A673 (cell line): Measurements from ENCODE around the gene MLKL. TPM values are rescaled to one million over a fixed set of nuclear protein-coding genes. Genes with fewer than 3 reads are reported as not detected.

ENCODE experiments used
- BruUV-seq: library from RNA; stranded (reverse); fragments of 400-500 nt; replicated peaks from 2 replicates; lab custom pipeline; 2021; lab: Mats Ljungman, UMichigan
- CTCF ChIA-PET: fragments of 300-600 bp; sonication (Branson Sonifier 250); formaldehyde crosslinking; loops from one replicate; lab custom pipeline; 2022; ENCODE audit warnings: antibody characterized with exemption; lab: Charles Lee
- POLR2A ChIA-PET: fragments of 300-600 bp; sonication (Branson Sonifier 250); formaldehyde crosslinking; loops from one replicate; lab custom pipeline; 2022; ENCODE audit warnings: antibody characterized with exemption; ENCODE audit not compliant: low non-redundant PET; lab: Charles Lee
- DNase-seq: peaks from one replicate; pipeline ENCODE4 v3.0.0-alpha.2; 2015; ENCODE audit warnings: low spot score
- H3K27ac ChIP-seq: fragments of 200-600 bp; sonication (generic); 2 replicates; pipeline ENCODE4 v1.5.1; 2016; ENCODE audit warnings: mixed run types, low read depth, mild to moderate bottlenecking, mixed read lengths, antibody characterized with exemption, low read length; ENCODE audit not compliant: poor library complexity, severe bottlenecking
- H3K27me3 ChIP-seq: fragments of 200-600 bp; sonication (generic); replicated peaks from 2 replicates; pipeline ENCODE4 v1.6.1; 2017; ENCODE audit warnings: mixed run types, low read depth, mild to moderate bottlenecking, mixed read lengths, antibody characterized with exemption, low read length; ENCODE audit not compliant: insufficient read depth, poor library complexity
- H3K36me3 ChIP-seq: fragments of 200-600 bp; sonication (generic); 2 replicates; pipeline ENCODE4 v1.6.1; 2016; ENCODE audit warnings: mixed run types, mild to moderate bottlenecking, mixed read lengths, antibody characterized with exemption, low read length; ENCODE audit not compliant: insufficient read depth, poor library complexity, severe bottlenecking
- H3K4me1 ChIP-seq: fragments of 200-600 bp; sonication (generic); 2 replicates; pipeline ENCODE4 v1.6.1; 2017; ENCODE audit warnings: mixed run types, mild to moderate bottlenecking, mixed read lengths, antibody characterized with exemption, low read length; ENCODE audit not compliant: insufficient read depth, poor library complexity, severe bottlenecking
- H3K4me3 ChIP-seq: fragments of 200-600 bp; sonication (generic); 2 replicates; pipeline ENCODE4 v1.5.1; 2016; ENCODE audit warnings: low read depth, mixed run types, mild to moderate bottlenecking, mixed read lengths, low read length; ENCODE audit not compliant: poor library complexity, severe bottlenecking
- H3K9me3 ChIP-seq: fragments of 200-600 bp; sonication (generic); 2 replicates; pipeline ENCODE4 v1.6.1; 2016; ENCODE audit warnings: mixed run types, low read depth, mild to moderate bottlenecking, mixed read lengths, antibody characterized with exemption, low read length; ENCODE audit not compliant: poor library complexity, severe bottlenecking
- CTCF ChIP-seq: fragments of 300-800, 200-600 bp; sonication (generic); conservative IDR thresholded peaks from 2 replicates; pipeline ENCODE4 v1.5.1; 2017; ENCODE audit warnings: low read depth, mild to moderate bottlenecking, antibody characterized with exemption, low read length, moderate library complexity, mixed read lengths
- EZH2 ChIP-seq: fragments of 200-600 bp; sonication (generic); IDR thresholded peaks from 2 replicates; pipeline ENCODE4 v1.6.1; 2017; ENCODE audit warnings: borderline replicate concordance, low read depth, mild to moderate bottlenecking, mixed read lengths, antibody characterized with exemption, low read length; ENCODE audit not compliant: poor library complexity, severe bottlenecking
- intact Hi-C: fragments of 100-400 bp; cut with micrococcal nuclease; formaldehyde crosslinking; loops from one replicate; pipeline ENCODE4 v1.10.0; 2022; ENCODE audit not compliant: unreplicated experiment
- total RNA-seq: library from RNA; stranded (reverse); gene quantifications from 2 replicates; pipeline ENCODE4 v1.2.3, GENCODE V29; 2021

MLKL gene
- total RNA-seq, 1 experiment from 2014 or later, result 5.5 TPM

- intact Hi-C loops, result loop anchor here (10.0 kb wide), 1 partner anchor 347 kb away; no protein-coding TSS in a partner anchor
- no TSS peak for BruUV-seq
- ChIA-PET POLR2A (no interaction called here), CTCF (interaction anchor here (0.6 kb wide), 1 partner anchor 14 kb away, joined by 12 read pairs; no protein-coding TSS in a partner anchor)
- peak; percentile 68 for DNase-seq
- no peak for TF ChIP-seq EZH2
- no peak for TF ChIP-seq CTCF
- Histone ChIP-seq H3K27ac (peak overlapping the region; percentile 64), H3K27me3 (no peaks in the 10 kb centered on the region), H3K4me1 (peaks cover 35% of the 10 kb centered on the region), H3K4me3 (no peak overlapping the region), H3K9me3 (no peaks in the 10 kb centered on the region), H3K36me3 (peaks cover 90% of the 10 kb centered on the region)
Observed at GRCh38 chr16:74652249-74652648, 48.4 kb downstream of the MLKL start.

GRCh38 chr16:74651841-74652240 is 48.8 kb downstream of the MLKL start:
- ChIA-PET POLR2A (no interaction called here), CTCF (interaction anchor here (0.6 kb wide), 3 partner anchors 13 to 215 kb away, joined by 3 to 12 read pairs (median 6); no protein-coding TSS in a partner anchor)
- no TSS peak for BruUV-seq
- no peak for DNase-seq
- Histone ChIP-seq H3K36me3 (peaks cover 90% of the 10 kb centered on the region), H3K4me3 (no peak overlapping the region), H3K9me3 (no peaks in the 10 kb centered on the region), H3K4me1 (peaks cover 35% of the 10 kb centered on the region), H3K27ac (peak overlapping the region; percentile 64), H3K27me3 (no peaks in the 10 kb centered on the region)
- no peak for TF ChIP-seq EZH2
- TF ChIP-seq CTCF, result no peak
- intact Hi-C loops, result loop anchor here (10.0 kb wide), 1 partner anchor 347 kb away; no protein-coding TSS in a partner anchor

- H3K36me3 ChIP-seq, result peaks cover 89% of the 10 kb centered on the region
- intact Hi-C loops, result loop anchor here (10.0 kb wide), 1 partner anchor 346 kb away; no protein-coding TSS in a partner anchor
- H3K9me3 ChIP-seq, result no peaks in the 10 kb centered on the region
- CTCF ChIA-PET, result interaction anchor here (0.6 to 0.7 kb wide), 4 partner anchors 198 to 587 kb away, joined by 3 to 6 read pairs (median 4); no protein-coding TSS in a partner anchor
- no peaks in the 10 kb centered on the region for H3K27me3 ChIP-seq
- H3K27ac ChIP-seq, result peak overlapping the region; percentile 64
- no TSS peak for BruUV-seq
- POLR2A ChIA-PET, result no interaction called here
- TF ChIP-seq EZH2, result no peak
- peak; percentile 76 for TF ChIP-seq CTCF
- H3K4me1 ChIP-seq, result peaks cover 35% of the 10 kb centered on the region
- DNase-seq, result peak; percentile 40
- no peak overlapping the region for H3K4me3 ChIP-seq
Observed at GRCh38 chr16:74650966-74651567, 49.6 kb downstream of the MLKL start.
